K562 (cell line): ENCODE results near the gene RNF123. TPM values are rescaled to one million over a fixed set of nuclear protein-coding genes. Genes with fewer than 3 reads are reported as not detected.

Experiments used
- ATAC-seq: fragments of 200-7000 bp; cut with Tn5 transposase; 3 replicates; pipeline ENCODE4 v1.9.1; 2020; ENCODE audit warnings: moderate library complexity
- BruUV-seq: library from RNA; stranded (reverse); fragments of 400-500 nt; replicated peaks from 2 replicates; lab custom pipeline; 2021; lab: Mats Ljungman, UMichigan
- CTCF ChIA-PET: fragments of 300-600 bp; formaldehyde crosslinking; extraction: SDS; loops from one replicate; lab custom pipeline; 2021; ENCODE audit warnings: low intra/inter-chr PET ratio; lab: Yijun Ruan, JAX
- POLR2A ChIA-PET: fragments of 300-600, 350-650 bp; sonication (Branson Sonifier 250); formaldehyde crosslinking; extraction: SDS; loops from one replicate; lab custom pipeline; 2021; ENCODE audit warnings: antibody characterized with exemption, inconsistent platforms; lab: Yijun Ruan, JAX
- DNase-seq, 4 experiments: peaks; one replicate each; pipeline versions ENCODE4 v3.0.0 to v3.0.0-alpha.2; 2011 to 2018; ENCODE audit warnings: low spot score in 3 of 4, mixed read lengths in 3 of 4; ENCODE audit errors: extremely low read depth in 1 of 4
- FAIRE-seq: peaks from 2 replicates; lab custom pipeline; 2011; peaks lifted over from hg19 to GRCh38; lab: Jason Lieb, UNC
- H2AFZ ChIP-seq: 2 replicates; pipeline ENCODE4 v1.6.0; 2011; ENCODE audit warnings: low read depth, low read length, control low read depth, inconsistent platforms
- H3K27ac ChIP-seq: fragments of 200-600 bp; 3 replicates; pipeline ENCODE4 v1.8.0; 2011; ENCODE audit warnings: low read depth, mild to moderate bottlenecking, control low read depth, inconsistent platforms, low read length, moderate library complexity, mixed read lengths; ENCODE audit errors: extremely low read depth
- H3K27me3 ChIP-seq, 2 experiments: fragments of 300-600 bp in 1 of 2; 2 replicates in 1 of 2; 3 replicates in 1 of 2; pipeline versions ENCODE4 v1.6.0 to v1.8.0; 2011; ENCODE audit warnings: inconsistent platforms in 2 of 2, low read length in 2 of 2, mild to moderate bottlenecking in 1 of 2, mixed read lengths in 1 of 2, moderate library complexity in 1 of 2; ENCODE audit not compliant: control insufficient read depth in 2 of 2, insufficient read depth in 2 of 2
- H3K36me3 ChIP-seq: fragments of 300-600 bp; 3 replicates; pipeline ENCODE4 v1.8.0; 2011; ENCODE audit warnings: mild to moderate bottlenecking, low read length, inconsistent platforms; ENCODE audit not compliant: control insufficient read depth, insufficient read depth
- H3K4me1 ChIP-seq, 2 experiments: fragments of 200-600 bp in 1 of 2; replicated peaks in 1 of 2; 2 replicates in 1 of 2; 3 replicates in 1 of 2; pipeline versions ENCODE4 v1.5.1 to v1.8.0; 2011; ENCODE audit warnings: inconsistent platforms in 2 of 2, low read length in 2 of 2, mild to moderate bottlenecking in 1 of 2, mixed read lengths in 1 of 2, moderate library complexity in 1 of 2; ENCODE audit not compliant: control insufficient read depth in 2 of 2, insufficient read depth in 2 of 2
- H3K4me2 ChIP-seq: 2 replicates; pipeline ENCODE4 v1.6.1; 2011; ENCODE audit warnings: low read length, control low read depth, inconsistent platforms, mixed read lengths; ENCODE audit not compliant: insufficient read depth
- H3K4me3 ChIP-seq: fragments of 200-600 bp; sonication (generic), shearing (Covaris generic); 2 replicates; pipeline ENCODE4 v1.5.1; 2016; ENCODE audit warnings: control low read depth, inconsistent platforms
- H3K79me2 ChIP-seq: fragments of 200-600 bp; 3 replicates; pipeline ENCODE4 v1.8.0; 2011; ENCODE audit warnings: low read length, inconsistent platforms; ENCODE audit not compliant: control insufficient read depth, insufficient read depth
- H3K9ac ChIP-seq, 2 experiments: 2 replicates each; pipeline versions ENCODE4 v1.6.0 to v1.6.1; 2011; ENCODE audit warnings: low read depth in 2 of 2, low read length in 2 of 2, control low read depth in 1 of 2, inconsistent platforms in 1 of 2, mild to moderate bottlenecking in 1 of 2, mixed read lengths in 1 of 2; ENCODE audit not compliant: insufficient read depth in 1 of 2
- H3K9me1 ChIP-seq: one replicate; pipeline ENCODE4 v1.6.0; 2011; ENCODE audit warnings: inconsistent platforms, mild to moderate bottlenecking, low read length, moderate library complexity; ENCODE audit not compliant: control insufficient read depth, insufficient read depth
- H3K9me3 ChIP-seq: replicated peaks from 2 replicates; pipeline ENCODE4 v1.5.1; 2011; ENCODE audit warnings: low read depth, low read length, inconsistent platforms; ENCODE audit not compliant: control insufficient read depth, insufficient read depth
- H4K20me1 ChIP-seq: replicated peaks from 2 replicates; pipeline ENCODE4 v1.6.1; 2011; ENCODE audit warnings: low read length, inconsistent platforms, mixed read lengths; ENCODE audit not compliant: control insufficient read depth, insufficient read depth
- ZNF121 ChIP-seq: sonication (generic); formaldehyde crosslinking; conservative IDR thresholded peaks from 2 replicates; pipeline ENCODE4 v1.8.0; 2022; ENCODE audit warnings: missing genetic modification reagents
- WGBS: fragments of 100-300 bp; shearing (Covaris generic); methylation state at CpG from one replicate; pipeline ENCODE4 v1.1.6; 2016; ENCODE audit warnings: low coverage, mixed read lengths; ENCODE audit not compliant: insufficient coverage; ENCODE audit errors: missing lambda C conversion rate; 5-methylcytosine and 5-hydroxymethylcytosine counted together
- in situ Hi-C: fragments of 300-500 bp; cut with MboI; formaldehyde crosslinking; loops from 4 replicates; pipeline ENCODE4 v1.15.0; 2018; ENCODE audit warnings: inconsistent platforms, mixed read lengths
- intact Hi-C: fragments of 100-400 bp; cut with micrococcal nuclease; formaldehyde crosslinking; loops from 2 replicates; pipeline ENCODE4 v1.14.2; 2022
- polyA plus RNA-seq, 8 experiments: library from polyadenylated mRNA; depleted of rRNA in 4 of 8; stranded (reverse) in 5 of 8; unstranded in 3 of 8; fragments of >200 nt; fragmentation: Nextera tagmentation in 2 of 8; fragmentation: Illumina TruSeq in 1 of 8; extraction: Ambion mirVana in 2 of 8; extraction: Trizol in 1 of 8; gene quantifications; 2 replicates each; pipeline versions ENCODE4 v1.2.1 to v1.2.3, GENCODE V29; 2011 to 2014; ENCODE audit warnings: inconsistent platforms in 1 of 8, missing spikeins in 1 of 8
- total RNA-seq, 7 experiments: library from RNA; depleted of rRNA in 6 of 7; stranded (reverse); fragments of >200 nt in 6 of 7; fragmentation: Illumina TruSeq in 2 of 7; extraction: Trizol in 2 of 7; gene quantifications; 2 replicates each; pipeline versions ENCODE4 v1.2.1 to v1.2.3, GENCODE V29; 2011 to 2021; ENCODE audit warnings: low replicate concordance in 1 of 7
- TF ChIP-seq, protein P1 (sequence below): fragments of 450-650 bp; IDR thresholded peaks from 2 replicates; pipeline ENCODE4 v1.6.1; 2017; ENCODE audit warnings: antibody characterized with exemption

Gene RNF123
- total and polyA plus RNA-seq, 9 of the 15 experiments (the other 6 are each of a cell fraction or from before 2014, with no cell fraction given), result 8.7 to 53.1 (median 17.5) TPM

DNA sequence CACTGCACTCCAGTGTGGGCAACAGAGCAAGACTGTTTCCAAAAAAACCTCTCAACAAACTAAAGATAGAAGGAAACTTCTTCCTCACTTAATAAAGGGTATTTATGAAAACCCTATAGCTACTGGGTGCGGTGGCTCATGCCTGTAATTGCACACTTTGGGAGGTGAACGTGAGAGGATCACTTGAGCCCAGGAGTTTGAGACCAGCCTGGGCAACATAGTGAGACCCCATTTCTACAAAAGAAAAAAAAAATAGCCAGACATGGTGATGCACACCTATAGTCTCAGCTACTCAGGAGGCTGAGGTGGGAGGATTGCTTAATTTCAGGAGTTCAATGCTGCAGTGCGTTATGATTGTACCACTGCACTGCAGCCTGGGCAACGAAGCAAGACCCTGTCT, 74.6 kb downstream of the RNF123 start:
- no TSS peak for BruUV-seq
- Histone ChIP-seq H3K27ac (no peak overlapping the region), H3K79me2 (peaks cover 59% of the 10 kb centered on the region), H3K9me3 (no peaks in the 10 kb centered on the region), H3K27me3 (no peaks in the 10 kb centered on the region), H3K4me2 (no peak overlapping the region), H4K20me1 (no peaks in the 10 kb centered on the region), H2AFZ (no peak overlapping the region), H3K9me1 (peaks cover 2% of the 10 kb centered on the region), H3K4me3 (no peak overlapping the region), H3K36me3 (0 out of 3 replicates have a peak, but pooled peaks cover 7% of the 10 kb centered on the region), H3K4me1 (no peaks in the 10 kb centered on the region; a peak in 1 of 5 replicates), H3K9ac (no peak overlapping the region)
- in situ Hi-C loops (no loop called here), intact Hi-C loops (no loop called here)
- POLR2A ChIA-PET, result no interaction called here
- WGBS, result 98% methylated on average over 4 of the region's 4 CpGs
- FAIRE-seq (no peak), ATAC-seq (no peak), DNase-seq (no peak)
- CTCF ChIA-PET, result no interaction called here
- TF ChIP-seq ZNF121 (CRISPR knock-in tag), result peak; percentile 70
- TF ChIP-seq, protein P1, sequence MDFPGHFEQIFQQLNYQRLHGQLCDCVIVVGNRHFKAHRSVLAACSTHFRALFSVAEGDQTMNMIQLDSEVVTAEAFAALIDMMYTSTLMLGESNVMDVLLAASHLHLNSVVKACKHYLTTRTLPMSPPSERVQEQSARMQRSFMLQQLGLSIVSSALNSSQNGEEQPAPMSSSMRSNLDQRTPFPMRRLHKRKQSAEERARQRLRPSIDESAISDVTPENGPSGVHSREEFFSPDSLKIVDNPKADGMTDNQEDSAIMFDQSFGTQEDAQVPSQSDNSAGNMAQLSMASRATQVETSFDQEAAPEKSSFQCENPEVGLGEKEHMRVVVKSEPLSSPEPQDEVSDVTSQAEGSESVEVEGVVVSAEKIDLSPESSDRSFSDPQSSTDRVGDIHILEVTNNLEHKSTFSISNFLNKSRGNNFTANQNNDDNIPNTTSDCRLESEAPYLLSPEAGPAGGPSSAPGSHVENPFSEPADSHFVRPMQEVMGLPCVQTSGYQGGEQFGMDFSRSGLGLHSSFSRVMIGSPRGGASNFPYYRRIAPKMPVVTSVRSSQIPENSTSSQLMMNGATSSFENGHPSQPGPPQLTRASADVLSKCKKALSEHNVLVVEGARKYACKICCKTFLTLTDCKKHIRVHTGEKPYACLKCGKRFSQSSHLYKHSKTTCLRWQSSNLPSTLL, result no peak

DNA sequence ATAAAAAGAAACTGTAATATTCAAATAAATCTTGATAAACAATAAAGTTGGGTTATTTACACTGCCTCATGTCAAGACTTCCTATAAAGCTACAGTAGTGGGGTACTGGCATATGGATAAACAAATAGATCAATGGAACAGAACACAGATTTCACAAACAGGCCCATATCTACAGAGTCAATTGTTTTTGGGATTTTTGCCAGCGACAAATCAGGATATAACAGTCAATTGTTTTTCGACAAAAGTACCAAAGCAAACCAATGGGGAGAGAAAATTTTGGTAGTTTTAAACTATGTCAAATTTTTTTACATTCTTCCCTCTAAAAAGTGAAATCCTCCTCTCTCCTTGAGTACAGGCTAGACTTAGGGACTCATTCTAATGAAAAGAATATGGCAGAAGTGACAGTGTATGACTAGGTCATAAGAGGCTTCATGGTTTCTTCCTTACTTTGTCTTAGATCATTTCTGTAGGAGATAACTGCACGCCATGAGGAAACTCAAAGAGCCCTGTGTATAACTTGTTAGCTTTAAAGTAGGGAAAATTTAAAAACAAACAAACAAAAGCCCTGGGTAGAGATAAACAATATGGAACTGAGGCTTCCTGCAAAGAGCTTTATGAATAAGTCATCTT, 80.0 kb downstream of the RNF123 start:
- no peak overlapping the region for H3K27ac ChIP-seq
- no peak overlapping the region for H3K4me2 ChIP-seq
- H3K9me3 ChIP-seq, result no peaks in the 10 kb centered on the region
- DNase-seq, result no peak
- ChIA-PET CTCF (no interaction called here), POLR2A (no interaction called here)
- ATAC-seq, result no peak
- intact Hi-C loops (no loop called here), in situ Hi-C loops (no loop called here)
- WGBS, result 77% methylated on average over 3 of the region's 3 CpGs
- H3K36me3 ChIP-seq, result peaks cover 16% of the 10 kb centered on the region; the same call in 2 of the 3 replicates
- H3K79me2 ChIP-seq, result peaks cover 77% of the 10 kb centered on the region
- no TSS peak for BruUV-seq
- H2AFZ ChIP-seq, result no peak overlapping the region
- no peak overlapping the region for H3K9ac ChIP-seq
- FAIRE-seq, result no peak
- no peaks in the 10 kb centered on the region for H3K9me1 ChIP-seq
- no peaks in the 10 kb centered on the region for H3K27me3 ChIP-seq
- no peaks in the 10 kb centered on the region; a peak in 1 of 5 replicates for H3K4me1 ChIP-seq
- H3K4me3 ChIP-seq, result no peak overlapping the region
- H4K20me1 ChIP-seq, result no peaks in the 10 kb centered on the region
